HEK293T (cell line): ENCODE results near the gene MTA3.

Source experiments
- BHLHE40 ChIP-seq: fragments of 450-650 bp; IDR thresholded peaks from 2 replicates; pipeline ENCODE4 v1.6.1; 2016; ENCODE audit warnings: mild to moderate bottlenecking, moderate library complexity, borderline replicate concordance
- ELF4 ChIP-seq: fragments of 450-650 bp; IDR thresholded peaks from 2 replicates; pipeline ENCODE4 v1.6.1; 2017; ENCODE audit warnings: antibody characterized with exemption
- HDGF ChIP-seq: fragments of 450-650 bp; IDR thresholded peaks from 2 replicates; pipeline ENCODE4 v1.6.1; 2017; ENCODE audit warnings: antibody characterized with exemption, borderline replicate concordance
- NFRKB ChIP-seq: fragments of 450-650 bp; IDR thresholded peaks from 2 replicates; pipeline ENCODE4 v1.6.1; 2016; ENCODE audit warnings: mild to moderate bottlenecking, moderate library complexity
- SUZ12 ChIP-seq: fragments of 450-650 bp; IDR thresholded peaks from 2 replicates; pipeline ENCODE4 v1.6.1; 2016; ENCODE audit warnings: mild to moderate bottlenecking
- TF ChIP-seq, protein P1 (sequence below): fragments of 450-650 bp; IDR thresholded peaks from 2 replicates; pipeline ENCODE4 v1.6.1; 2016

DNA sequence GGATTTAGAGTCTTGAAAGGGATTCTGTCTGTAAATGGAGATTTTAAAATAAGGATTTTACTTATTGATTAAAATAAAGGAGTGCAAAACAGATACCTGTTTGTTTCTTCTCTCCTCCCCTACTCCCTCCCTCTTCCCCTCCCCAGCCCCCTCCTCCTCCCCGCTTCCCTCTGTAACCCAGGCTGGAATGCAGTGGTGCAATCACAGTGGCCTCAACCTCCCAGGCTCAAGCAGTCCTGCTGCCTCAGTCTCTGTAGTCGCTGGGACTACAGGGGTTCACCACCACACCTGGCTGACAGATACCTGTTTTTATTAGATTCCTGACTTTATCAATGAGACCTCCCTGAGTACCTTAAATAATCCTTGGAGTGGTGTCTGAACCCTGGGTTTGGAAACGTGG is 138.4 kb downstream of the MTA3 start:
- TF ChIP-seq BHLHE40 = no peak
- no peak for TF ChIP-seq NFRKB
- TF ChIP-seq, protein P1, sequence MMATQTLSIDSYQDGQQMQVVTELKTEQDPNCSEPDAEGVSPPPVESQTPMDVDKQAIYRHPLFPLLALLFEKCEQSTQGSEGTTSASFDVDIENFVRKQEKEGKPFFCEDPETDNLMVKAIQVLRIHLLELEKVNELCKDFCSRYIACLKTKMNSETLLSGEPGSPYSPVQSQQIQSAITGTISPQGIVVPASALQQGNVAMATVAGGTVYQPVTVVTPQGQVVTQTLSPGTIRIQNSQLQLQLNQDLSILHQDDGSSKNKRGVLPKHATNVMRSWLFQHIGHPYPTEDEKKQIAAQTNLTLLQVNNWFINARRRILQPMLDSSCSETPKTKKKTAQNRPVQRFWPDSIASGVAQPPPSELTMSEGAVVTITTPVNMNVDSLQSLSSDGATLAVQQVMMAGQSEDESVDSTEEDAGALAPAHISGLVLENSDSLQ = no peak
- TF ChIP-seq ELF4 = no peak
- no peak for TF ChIP-seq SUZ12
- no peak for TF ChIP-seq HDGF
